OCI-LY7 (cell line): Measurements from ENCODE around the gene OPCML. TPM values are rescaled to one million over a fixed set of nuclear protein-coding genes. Genes with fewer than 3 reads are reported as not detected.

Experiments
- BruUV-seq: library from RNA; stranded (reverse); fragments of 400-500 nt; replicated peaks from 2 replicates; lab custom pipeline; 2021; lab: Mats Ljungman, UMichigan
- CTCF ChIA-PET: fragments of 300-600 bp; sonication (Branson Sonifier 250); formaldehyde crosslinking; loops from one replicate; lab custom pipeline; 2022; ENCODE audit warnings: antibody characterized with exemption; ENCODE audit not compliant: unreplicated experiment; lab: Charles Lee
- POLR2A ChIA-PET: fragments of 300-600 bp; sonication (Branson Sonifier 250); formaldehyde crosslinking; loops from one replicate; lab custom pipeline; 2022; ENCODE audit warnings: antibody characterized with exemption; lab: Charles Lee
- DNase-seq: peaks from one replicate; pipeline ENCODE4 v3.0.0-alpha.2; 2015; ENCODE audit warnings: low spot score
- H2AFZ ChIP-seq: fragments of 200-600 bp; sonication (generic), shearing (Covaris generic); 2 replicates; pipeline ENCODE4 v1.6.1; 2014; ENCODE audit warnings: mild to moderate bottlenecking, antibody characterized with exemption, low read length, moderate library complexity
- H3K27ac ChIP-seq: fragments of 200-600 bp; sonication (generic); 2 replicates; pipeline ENCODE4 v1.5.1; 2014; ENCODE audit warnings: mixed run types, low read depth, mild to moderate bottlenecking, moderate library complexity, low read length, inconsistent platforms; ENCODE audit not compliant: poor library complexity, severe bottlenecking
- H3K36me3 ChIP-seq: fragments of 200-600 bp; sonication (generic); 2 replicates; pipeline ENCODE4 v1.6.1; 2014; ENCODE audit warnings: mild to moderate bottlenecking, antibody characterized with exemption, low read length, moderate library complexity, mixed read lengths; ENCODE audit not compliant: insufficient read depth
- H3K4me1 ChIP-seq: fragments of 200-600 bp; sonication (generic); 2 replicates; pipeline ENCODE4 v1.5.1; 2014; ENCODE audit warnings: mild to moderate bottlenecking, low read length; ENCODE audit not compliant: insufficient read depth, poor library complexity, severe bottlenecking
- H3K4me2 ChIP-seq: fragments of 200-600 bp; sonication (generic); 2 replicates; pipeline ENCODE4 v1.6.1; 2014; ENCODE audit warnings: mild to moderate bottlenecking, low read length
- H3K4me3 ChIP-seq: fragments of 200-600 bp; sonication (generic); 2 replicates; pipeline ENCODE4 v1.5.1; 2014; ENCODE audit warnings: mild to moderate bottlenecking, low read depth, low read length; ENCODE audit not compliant: poor library complexity, severe bottlenecking
- H3K79me2 ChIP-seq: fragments of 200-600 bp; sonication (generic); 2 replicates; pipeline ENCODE4 v1.6.1; 2016; ENCODE audit warnings: low read depth, mild to moderate bottlenecking, low read length, moderate library complexity, mixed read lengths; ENCODE audit not compliant: insufficient read depth
- H3K9me2 ChIP-seq: fragments of 200-600 bp; sonication (generic); 2 replicates; pipeline ENCODE4 v1.6.1; 2016; ENCODE audit warnings: mild to moderate bottlenecking, low read length, mixed read lengths; ENCODE audit not compliant: insufficient read depth
- H3K9me3 ChIP-seq: fragments of 200-600 bp; sonication (generic); 2 replicates; pipeline ENCODE4 v1.6.1; 2014; ENCODE audit warnings: mild to moderate bottlenecking, mixed run types, low read length, mixed read lengths
- H4K20me1 ChIP-seq: fragments of 200-600 bp; sonication (generic); 2 replicates; pipeline ENCODE4 v1.6.1; 2014; ENCODE audit warnings: mild to moderate bottlenecking, antibody characterized with exemption, low read length, moderate library complexity, mixed read lengths; ENCODE audit not compliant: insufficient read depth
- CTCF ChIP-seq: fragments of 200-600 bp; sonication (generic); conservative IDR thresholded peaks from 2 replicates; pipeline ENCODE4 v1.5.1; 2014; ENCODE audit warnings: mild to moderate bottlenecking, antibody characterized with exemption, low read length, moderate library complexity, mixed read lengths
- EZH2phosphoT487 ChIP-seq: fragments of 200-600 bp; sonication (generic); IDR thresholded peaks from 2 replicates; pipeline ENCODE4 v1.6.1; 2018; ENCODE audit warnings: low read depth, borderline replicate concordance, mild to moderate bottlenecking, mixed run types, antibody characterized with exemption, low read length, moderate library complexity, mixed read lengths
- intact Hi-C: fragments of 100-400 bp; cut with micrococcal nuclease; formaldehyde crosslinking; loops from one replicate; pipeline ENCODE4 v1.10.0; 2022; ENCODE audit not compliant: unreplicated experiment
- total RNA-seq, 2 experiments: library from RNA; depleted of rRNA in 1 of 2; stranded (reverse); fragments of >200 nt in 1 of 2; shearing (Covaris generic) in 1 of 2; gene quantifications; 2 replicates each; pipeline ENCODE4 v1.2.3, GENCODE V29; 2014 to 2022

OPCML gene
- total RNA-seq, 2 experiments from 2014 or later, result not detected

- intact Hi-C loops, result no loop called here
- no peaks in the 10 kb centered on the region for H3K9me2 ChIP-seq
- POLR2A ChIA-PET, result no interaction called here
- no peaks in the 10 kb centered on the region for H3K36me3 ChIP-seq
- no peak overlapping the region for H2AFZ ChIP-seq
- no peak overlapping the region for H3K4me3 ChIP-seq
- no peaks in the 10 kb centered on the region for H4K20me1 ChIP-seq
- BruUV-seq, result no TSS peak
- CTCF ChIA-PET, result no interaction called here
- no peak for DNase-seq
- no peak for TF ChIP-seq EZH2phosphoT487
- no peak for TF ChIP-seq CTCF
- no peaks in the 10 kb centered on the region for H3K4me1 ChIP-seq
- H3K79me2 ChIP-seq, result no peaks in the 10 kb centered on the region
- H3K9me3 ChIP-seq, result no peaks in the 10 kb centered on the region
- H3K27ac ChIP-seq, result no peak overlapping the region
- H3K4me2 ChIP-seq, result no peak overlapping the region
Observed at GRCh38 chr11:133212201-133212600, 320.1 kb downstream of the OPCML start.

- Histone ChIP-seq H3K4me3 (no peak overlapping the region), H3K27ac (no peak overlapping the region), H3K4me2 (no peak overlapping the region), H3K4me1 (no peaks in the 10 kb centered on the region), H3K79me2 (no peaks in the 10 kb centered on the region), H3K36me3 (no peaks in the 10 kb centered on the region), H4K20me1 (no peaks in the 10 kb centered on the region), H3K9me3 (no peaks in the 10 kb centered on the region), H2AFZ (no peak overlapping the region), H3K9me2 (no peaks in the 10 kb centered on the region)
- DNase-seq, result no peak
- CTCF ChIA-PET, result no interaction called here
- POLR2A ChIA-PET, result interaction anchor here (0.7 kb wide), 1 partner anchor 166 kb away, joined by 3 read pairs; no protein-coding TSS in a partner anchor
- intact Hi-C loops, result no loop called here
- TF ChIP-seq CTCF, result no peak
- TF ChIP-seq EZH2phosphoT487, result no peak
- no TSS peak for BruUV-seq
Observed at GRCh38 chr11:133207995-133208394, 324.3 kb downstream of the OPCML start.

GRCh38 chr11:133206313-133207005, 325.8 kb downstream of the OPCML start:
- no TSS peak for BruUV-seq
- no peak for TF ChIP-seq CTCF
- no peak for TF ChIP-seq EZH2phosphoT487

More at GRCh38 chr11:133206313-133207005, 325.8 kb downstream of the OPCML start:
- no peaks in the 10 kb centered on the region for H3K9me2 ChIP-seq
- no peak overlapping the region for H3K4me2 ChIP-seq
- POLR2A ChIA-PET, result interaction anchor here (0.7 kb wide), 1 partner anchor 166 kb away, joined by 3 read pairs; no protein-coding TSS in a partner anchor
- H3K79me2 ChIP-seq, result no peaks in the 10 kb centered on the region
- no peak for DNase-seq
- H3K4me1 ChIP-seq, result no peaks in the 10 kb centered on the region
- CTCF ChIA-PET, result no interaction called here
- no peak overlapping the region for H3K27ac ChIP-seq
- H4K20me1 ChIP-seq, result no peaks in the 10 kb centered on the region
- no peaks in the 10 kb centered on the region for H3K9me3 ChIP-seq
- intact Hi-C loops, result no loop called here
- no peak overlapping the region for H2AFZ ChIP-seq
- no peak overlapping the region for H3K4me3 ChIP-seq
- H3K36me3 ChIP-seq, result no peaks in the 10 kb centered on the region
